NCI-H187 (cell line): ENCODE measurements around the gene LRCH1.
A peak's percentile ranks its signal among the peaks of the same experiment; 100 is the strongest.
"Not testable (repeated sequence)": the region's sequence is repeated elsewhere in the genome, so short reads cannot be mapped to it uniquely, and the experiment has no call there.

Experiments
- DNase-seq, 2 experiments: peaks; one replicate each; lab custom pipeline; 2025; lab: John Stamatoyannopoulos, UW

LRCH1 gene

DNA sequence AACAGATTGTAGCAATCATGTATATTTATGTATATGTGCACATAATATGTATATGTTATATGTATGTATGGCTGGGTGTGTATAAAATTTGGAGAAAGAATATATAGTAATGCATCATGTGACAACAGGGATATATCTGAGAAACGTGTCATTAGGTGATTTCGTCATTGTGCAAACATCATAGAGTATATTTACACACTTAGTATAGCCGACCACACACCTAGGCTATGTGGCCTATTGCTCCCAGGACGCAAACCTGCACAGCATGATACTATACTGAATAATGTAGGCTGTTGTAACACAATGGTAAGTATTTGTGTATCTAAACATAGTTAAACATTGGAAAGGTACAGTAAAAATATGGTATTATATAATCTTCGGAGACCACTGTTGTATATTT, 200.2 kb downstream of the LRCH1 start:
- no peak for DNase-seq

- DNase-seq = no peak
These were observed 200.9 kb downstream of the LRCH1 start for GRCh38 chr13:46753917-46754316.

GRCh38 chr13:46754812-46755211, 201.8 kb downstream of the LRCH1 start:
- DNase-seq = no peak

DNA sequence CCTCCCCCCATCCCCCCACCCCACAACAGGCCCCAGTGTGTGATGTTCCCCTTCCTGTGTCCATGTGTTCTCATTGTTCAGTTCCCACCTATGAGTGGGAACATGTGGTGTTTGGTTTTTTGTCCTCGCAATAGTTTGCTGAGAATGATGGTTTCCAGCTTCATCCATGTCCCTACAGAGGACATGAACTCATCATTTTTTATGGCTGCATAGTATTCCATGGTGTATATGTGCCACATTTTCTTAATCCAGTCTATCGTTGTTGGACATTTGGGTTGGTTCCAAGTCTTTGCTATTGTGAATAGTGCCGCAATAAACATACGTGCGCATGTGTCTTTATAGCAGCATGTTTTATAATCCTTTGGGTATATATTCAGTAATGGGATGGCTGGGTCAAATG, 202.5 kb downstream of the LRCH1 start:
- DNase-seq = not testable (repeated sequence)

DNA sequence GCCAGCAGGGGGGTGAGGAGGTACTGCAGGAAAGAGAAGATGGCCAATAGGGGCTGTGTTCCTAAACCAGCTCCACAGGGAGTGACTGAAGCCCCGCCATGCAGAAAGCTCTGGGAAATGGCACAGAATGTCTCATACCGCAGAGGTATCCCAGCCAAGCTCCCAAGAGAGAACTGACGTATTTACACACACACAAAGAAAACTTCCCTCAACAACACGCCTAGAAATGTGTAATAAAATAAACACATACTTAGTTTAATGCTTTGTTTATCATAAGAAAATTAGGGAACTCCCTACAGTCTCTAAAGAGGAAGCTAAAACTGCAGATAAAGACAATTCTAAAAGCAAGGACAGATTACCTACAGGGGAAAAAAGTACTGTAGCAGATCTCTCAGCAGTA, 204.0 kb downstream of the LRCH1 start:
- DNase-seq = no peak

DNA sequence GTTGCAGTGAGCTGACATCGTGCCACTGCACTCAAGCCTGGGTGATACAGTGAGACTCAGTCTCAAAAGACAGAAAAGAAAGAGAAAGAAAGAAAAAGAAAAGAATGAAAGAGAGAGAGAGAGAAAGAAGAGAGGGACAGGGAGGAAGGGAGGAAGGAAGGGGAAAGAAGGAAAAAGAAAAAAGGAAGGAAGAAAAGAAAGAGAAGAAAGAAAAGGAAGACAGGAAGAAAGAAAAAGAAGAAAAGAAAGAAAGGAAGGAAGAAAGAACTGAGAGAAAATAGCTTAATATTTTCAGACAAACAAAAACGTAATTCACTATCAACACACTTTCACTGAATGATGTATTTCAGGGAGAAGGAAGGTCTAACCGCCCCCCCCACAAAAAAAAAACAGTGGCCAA, 204.7 kb downstream of the LRCH1 start:
- DNase-seq = no peak

DNA sequence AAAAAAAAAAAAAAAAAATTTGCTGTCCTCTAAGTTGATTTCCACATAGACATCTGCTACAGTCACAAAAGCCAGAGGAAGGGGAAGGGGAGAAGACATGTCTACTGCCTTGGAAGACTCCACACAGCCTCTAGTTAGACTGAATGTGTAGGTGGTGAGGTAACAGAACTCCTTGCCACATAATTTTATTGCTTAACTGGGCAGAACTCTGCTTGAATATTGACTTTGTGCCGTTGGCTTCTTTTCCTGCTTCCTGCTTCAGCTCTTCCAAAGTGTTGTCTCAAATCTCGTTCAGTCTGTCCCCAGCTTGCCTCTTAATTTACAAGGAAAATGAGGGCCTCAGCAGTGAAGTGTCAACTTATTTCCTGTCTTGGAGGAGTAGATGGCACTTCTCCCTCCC, 206.9 kb downstream of the LRCH1 start:
- DNase-seq = no peak

GRCh38 chr13:46761174-46761573, 208.2 kb downstream of the LRCH1 start:
- no peak for DNase-seq

GRCh38 chr13:46761866-46762265, 208.9 kb downstream of the LRCH1 start:
- no peak for DNase-seq

GRCh38 chr13:46769925-46770324, 217.0 kb downstream of the LRCH1 start:
- not testable (repeated sequence) for DNase-seq

- no peak for DNase-seq
These were observed 218.7 kb downstream of the LRCH1 start for GRCh38 chr13:46771693-46772092.

DNA sequence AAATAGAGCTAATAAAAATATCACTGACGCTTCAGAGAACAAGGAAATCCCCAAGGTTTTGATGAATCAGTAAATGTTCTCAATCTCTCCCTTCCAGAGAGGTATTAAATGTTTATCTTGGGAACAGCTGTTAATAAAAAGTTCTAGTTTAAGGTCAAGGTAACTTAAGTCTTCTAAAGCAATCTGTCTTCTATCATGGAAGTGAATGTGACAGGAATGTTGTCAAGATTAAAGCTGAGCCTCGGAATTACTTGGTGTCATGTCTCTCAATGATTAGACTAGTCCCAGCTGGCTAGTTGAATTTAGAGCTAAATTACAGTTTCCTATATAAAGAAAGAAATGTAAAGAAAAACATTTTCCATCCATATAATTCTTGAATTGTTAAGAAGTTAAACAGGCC, 220.6 kb downstream of the LRCH1 start:
- DNase-seq = no peak

DNA sequence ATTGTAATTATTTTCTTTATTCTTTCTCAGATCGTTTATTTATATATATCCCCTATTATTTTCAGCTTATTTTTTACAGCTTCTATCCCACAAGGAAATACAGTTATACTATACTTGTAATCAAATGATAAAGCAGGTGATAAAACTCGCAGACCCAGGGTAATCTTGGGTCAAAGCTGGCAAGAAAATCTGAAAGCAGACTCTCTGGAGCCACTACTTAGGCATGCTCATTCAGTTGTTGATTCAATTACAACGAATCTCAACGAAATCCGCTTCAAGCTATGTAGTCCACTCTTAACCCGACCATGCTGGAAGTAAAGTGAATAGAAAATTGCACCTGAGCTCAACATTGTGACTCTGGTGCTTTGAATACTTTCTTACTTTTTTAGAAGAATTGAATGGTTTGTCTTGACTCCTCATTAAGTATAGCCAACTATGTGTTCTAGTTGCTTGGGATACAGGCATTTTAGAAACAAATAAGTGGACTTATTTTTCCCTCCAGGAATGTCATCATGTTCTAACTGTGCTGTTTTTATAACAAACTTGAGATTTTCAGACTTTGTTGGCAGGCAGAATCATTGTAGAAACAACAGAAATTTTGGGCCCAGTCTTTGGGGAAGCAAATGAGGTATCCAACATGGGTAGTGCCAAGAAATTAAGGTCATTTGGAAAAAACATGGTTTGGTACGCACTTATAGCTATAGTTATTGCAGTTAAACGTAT, 222.6 kb downstream of the LRCH1 start:
- no peak for DNase-seq

DNA sequence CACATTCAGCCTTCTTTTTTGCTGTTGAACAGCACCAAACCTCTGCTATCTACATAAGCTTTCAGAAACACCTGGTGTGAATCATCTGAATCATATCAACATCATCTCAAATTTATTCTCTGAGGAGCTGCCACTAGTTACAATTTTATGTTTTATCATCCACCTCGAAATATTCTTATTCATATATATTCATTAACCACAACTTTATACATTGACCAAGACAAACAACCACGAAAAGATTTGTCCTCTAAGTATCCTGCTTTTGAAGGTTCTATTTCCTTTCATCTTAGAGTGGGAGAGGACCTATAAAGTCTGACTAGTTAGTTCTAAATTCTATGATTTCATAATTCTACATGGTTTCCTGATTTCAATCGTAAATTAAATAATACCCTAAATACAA, 225.1 kb downstream of the LRCH1 start:
- no peak for DNase-seq

DNA sequence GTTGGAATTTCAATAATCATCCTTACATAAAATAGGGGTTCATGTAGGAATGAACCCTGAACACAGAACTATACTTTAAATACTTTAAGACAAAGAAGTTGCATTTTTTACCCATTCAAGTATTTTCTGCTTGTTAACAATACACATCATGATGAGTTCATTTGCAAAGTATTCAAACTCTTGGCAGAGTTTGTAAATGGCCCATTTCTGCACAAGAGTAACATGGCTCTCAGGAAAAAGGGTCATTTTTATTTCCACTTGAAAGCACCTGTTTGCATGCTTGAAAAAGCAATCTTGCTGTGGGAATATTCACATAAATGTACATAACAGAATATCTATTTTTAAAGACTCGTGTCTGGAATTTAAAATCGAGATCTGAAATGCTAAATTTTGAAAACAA, 225.9 kb downstream of the LRCH1 start:
- DNase-seq = no peak

DNA sequence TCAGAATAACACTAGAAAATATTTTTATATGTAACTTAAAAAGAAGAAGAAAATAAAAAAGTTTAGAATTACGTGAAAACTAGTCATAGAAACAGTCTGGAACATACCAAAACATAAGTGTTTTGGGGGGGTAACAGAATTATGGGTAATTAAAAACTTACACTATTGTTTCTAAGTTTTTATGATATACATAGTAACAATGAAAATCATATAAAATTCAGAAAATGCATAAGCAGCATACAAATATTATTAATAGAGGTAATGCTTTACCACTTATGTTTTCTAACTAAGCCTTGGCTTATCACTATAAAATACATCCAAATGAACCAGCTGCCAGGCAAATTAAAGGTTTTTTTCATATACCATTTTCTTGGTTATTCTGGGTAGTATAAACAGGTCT, 229.1 kb downstream of the LRCH1 start:
- DNase-seq = no peak

- DNase-seq = no peak
These were observed 229.7 kb downstream of the LRCH1 start for GRCh38 chr13:46782691-46783090.

- no peak for DNase-seq
These were observed 230.5 kb downstream of the LRCH1 start for GRCh38 chr13:46783504-46783903.

DNA sequence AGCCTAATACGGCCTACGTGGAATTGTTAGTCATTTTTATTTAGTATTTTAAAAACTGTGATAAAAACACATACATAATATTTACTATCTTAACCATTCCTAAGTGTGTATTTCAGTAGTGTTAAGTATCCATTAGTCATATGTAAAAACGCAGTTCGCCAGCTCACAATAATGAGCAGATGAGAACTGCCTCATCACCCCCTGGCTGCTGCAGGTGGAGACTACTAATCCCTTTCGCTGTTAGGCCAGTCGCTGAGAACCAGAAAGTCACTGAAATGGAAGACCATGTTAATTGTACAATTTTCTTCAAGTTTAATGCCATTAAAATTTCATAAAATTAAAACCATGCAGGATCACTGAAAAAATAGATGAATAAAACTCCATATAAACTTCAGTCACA, 242.4 kb downstream of the LRCH1 start:
- DNase-seq = no peak

GRCh38 chr13:46796129-46796514, 243.2 kb downstream of the LRCH1 start:
- no peak for DNase-seq

- DNase-seq = peak; percentile 73 to 83
These were observed 243.8 kb downstream of the LRCH1 start, which contains the start of gene ESD for GRCh38 chr13:46796515-46797474. TSS of gene ESD (minus strand) at chr13:46797161. CDS start at chr13:46791413, 5,748 bp downstream.

GRCh38 chr13:46797501-46798237, 244.7 kb downstream of the LRCH1 start:
- DNase-seq = no peak
